GM18505 (cell line): ENCODE data around the gene COL6A1.
"Not testable (repeated sequence)": the region's sequence is repeated elsewhere in the genome, so short reads cannot be mapped to it uniquely, and the experiment has no call there.

ENCODE experiments used
- ATAC-seq: cut with Tn5 transposase; IDR thresholded peaks from one replicate; pipeline ENCODE4 v1.9.1; 2021; ENCODE audit not compliant: unreplicated experiment
- POLR2A ChIP-seq: IDR thresholded peaks from 4 replicates; pipeline ENCODE4 v1.6.1; 2011; ENCODE audit warnings: borderline replicate concordance; ENCODE audit not compliant: insufficient read depth, insufficient read length; ENCODE audit errors: extremely low read depth

Gene COL6A1

DNA sequence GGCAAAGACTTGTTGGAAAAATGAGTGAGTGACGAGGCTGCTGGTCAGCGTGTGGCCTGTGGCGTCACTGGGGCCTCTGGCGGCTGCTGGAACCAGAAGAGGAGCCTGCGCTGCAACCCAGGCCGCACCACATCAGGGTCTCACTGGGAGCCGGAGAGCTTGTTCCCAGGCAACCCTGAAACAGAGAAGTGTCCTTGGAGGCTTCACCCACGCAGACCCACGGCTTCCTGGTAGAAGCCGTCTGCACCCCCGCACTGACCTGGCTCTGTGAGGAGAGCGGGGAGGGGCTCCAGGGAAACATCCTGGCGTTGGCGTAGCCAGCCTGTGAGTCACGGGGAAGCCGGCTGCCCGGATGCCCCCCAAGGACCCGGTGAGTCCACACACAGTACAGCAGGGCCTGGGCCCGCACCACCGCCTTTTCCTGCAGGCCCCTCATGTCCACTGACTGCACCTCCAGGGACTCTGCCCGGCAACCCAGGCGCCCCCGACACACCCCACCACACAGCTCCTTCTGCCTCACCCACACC is 57.4 kb downstream of the COL6A1 start:
- ATAC-seq, result no peak
- TF ChIP-seq POLR2A, result no peak

GRCh38 chr21:46039891-46040660 is 58.5 kb downstream of the COL6A1 start:
- ATAC-seq, result no peak
- TF ChIP-seq POLR2A, result no peak

DNA sequence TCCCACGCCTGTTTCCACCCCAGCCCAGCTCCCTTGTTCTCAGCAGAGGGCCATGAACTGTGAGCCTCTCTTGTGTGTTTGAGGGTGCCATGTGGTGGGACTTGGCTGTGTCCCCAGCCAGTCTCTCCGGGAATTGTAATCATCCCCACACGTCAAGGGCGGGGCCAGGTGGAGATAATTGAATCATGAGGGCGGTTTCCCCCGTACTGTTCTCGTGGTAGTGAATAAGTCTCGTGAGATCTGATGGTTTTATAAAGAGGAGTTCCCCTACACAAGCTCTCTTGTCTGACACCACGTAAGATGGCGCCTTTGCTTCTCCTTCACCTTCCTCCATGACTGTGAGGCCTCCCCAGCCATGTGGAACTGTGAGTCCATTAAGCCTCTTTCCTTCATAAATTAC is 59.1 kb downstream of the COL6A1 start:
- TF ChIP-seq POLR2A, result no peak
- ATAC-seq, result no peak

- TF ChIP-seq POLR2A, result no peak
- ATAC-seq, result no peak
Observed at GRCh38 chr21:46041183-46041582, 59.6 kb downstream of the COL6A1 start.

DNA sequence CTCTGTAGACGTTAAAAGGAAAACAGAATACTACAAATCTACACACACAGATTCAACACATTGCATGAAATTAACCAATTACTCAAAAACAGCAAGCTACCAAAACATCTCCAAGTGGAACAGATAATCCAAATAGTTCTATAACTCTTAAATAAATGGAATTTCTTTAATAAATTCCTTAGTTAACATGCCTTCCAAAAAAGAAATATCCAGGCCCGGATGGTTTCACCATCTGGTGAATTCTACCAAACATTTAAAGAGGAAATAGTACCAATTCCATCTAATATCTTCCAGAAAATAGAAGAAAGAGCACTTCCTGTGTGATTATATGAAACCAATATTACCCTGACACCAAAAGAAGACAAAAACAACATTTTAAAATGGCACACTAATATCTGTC is 63.6 kb downstream of the COL6A1 start:
- no peak for ATAC-seq
- TF ChIP-seq POLR2A, result no peak

- no peak for TF ChIP-seq POLR2A
Observed at GRCh38 chr21:46046471-46046870, 64.9 kb downstream of the COL6A1 start.

GRCh38 chr21:46046906-46047305 is 65.3 kb downstream of the COL6A1 start:
- ATAC-seq, result not testable (repeated sequence)

More at GRCh38 chr21:46046471-46046870, 64.9 kb downstream of the COL6A1 start:
- ATAC-seq, result no peak

DNA sequence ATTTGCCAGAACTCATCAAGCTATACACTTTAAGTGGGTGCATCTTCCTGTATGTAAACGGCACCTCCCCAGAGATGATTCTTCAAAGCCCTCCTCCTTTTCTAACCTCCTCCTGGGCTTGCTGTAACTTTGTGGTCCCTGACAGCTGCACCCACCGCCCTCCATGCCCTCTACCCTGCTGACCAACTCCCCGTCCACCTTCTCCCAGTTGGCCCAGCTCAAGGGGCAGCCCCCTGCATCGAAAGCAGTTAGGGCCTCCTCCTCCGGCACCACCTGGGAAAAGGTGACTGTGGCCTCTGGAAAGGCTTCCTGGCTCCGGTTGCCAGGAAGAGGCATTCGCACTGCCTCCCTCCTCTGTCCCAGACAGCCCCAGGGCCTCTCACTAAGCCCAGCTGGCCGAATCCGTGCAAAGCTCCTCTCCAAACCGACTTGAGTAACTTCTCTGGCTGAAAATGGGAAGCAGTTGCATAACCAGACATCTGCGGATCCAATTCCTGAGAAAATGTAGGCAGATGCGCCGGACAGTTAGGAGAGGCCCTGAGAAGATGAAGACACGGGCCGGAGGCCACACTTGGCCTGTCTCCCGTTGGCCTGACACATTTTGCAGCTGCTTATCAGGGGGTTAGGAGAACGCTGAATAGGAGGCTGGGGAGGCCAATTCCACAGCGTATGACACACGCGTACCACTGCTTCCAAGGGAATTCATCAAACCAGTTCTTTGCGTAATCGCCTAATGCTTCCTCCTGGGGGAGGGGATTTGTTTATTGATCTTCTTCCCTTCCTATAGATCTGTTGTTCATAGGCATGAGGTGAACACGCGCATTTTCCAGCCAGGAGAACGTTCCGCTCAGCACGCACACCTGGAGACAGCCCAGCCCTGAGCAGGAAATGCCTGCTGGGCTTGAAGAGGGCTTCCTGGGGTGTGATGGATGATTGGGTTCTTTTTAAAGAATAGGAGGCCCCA is 67.6 kb downstream of the COL6A1 start:
- no peak for ATAC-seq
- TF ChIP-seq POLR2A, result no peak

- no peak for TF ChIP-seq POLR2A
- no peak for ATAC-seq
Observed at GRCh38 chr21:46049890-46050667, 68.5 kb downstream of the COL6A1 start.

GRCh38 chr21:46050668-46051378 is 69.3 kb downstream of the COL6A1 start:
- TF ChIP-seq POLR2A, result no peak
- ATAC-seq, result no peak

- no peak for ATAC-seq
- TF ChIP-seq POLR2A, result no peak
Observed at GRCh38 chr21:46051379-46051770, 69.8 kb downstream of the COL6A1 start.

- no peak for TF ChIP-seq POLR2A
- no peak for ATAC-seq
Observed at GRCh38 chr21:46051821-46052675, 70.5 kb downstream of the COL6A1 start.
